ENCODE results near the gene OR10H5.
"Not testable (repeated sequence)": the region's sequence is repeated elsewhere in the genome, so short reads cannot be mapped to it uniquely, and the experiment has no call there.

OR10H5 gene

GRCh38 chr19:15787611-15788155, at the start of gene OR10H5:
TSS of gene OR10H5 (plus strand) at chr19:15787661. CDS start at chr19:15794049, 6,388 bp downstream.
- FAIRE-seq = no peak
- no peak for DNase-seq (ENCODE audit: insufficient read length, low spot score)

GRCh38 chr19:15737722-15738121, 49.7 kb upstream of the OR10H5 start, which contains the start of gene OR10H3:
TSS of gene OR10H3 (plus strand) at chr19:15737985. CDS start at chr19:15741393, 3,408 bp downstream.
- FAIRE-seq (no peak), DNase-seq (ENCODE audit: insufficient read length, low spot score) (no peak)

GRCh38 chr19:15740785-15741184, 46.7 kb upstream of the OR10H5 start:
- DNase-seq (ENCODE audit: insufficient read length, low spot score) (no peak), FAIRE-seq (no peak)

GRCh38 chr19:15748239-15748638, 39.2 kb upstream of the OR10H5 start:
- FAIRE-seq (no peak), DNase-seq (ENCODE audit: insufficient read length, low spot score) (no peak)

- DNase-seq (ENCODE audit: insufficient read length, low spot score) (no peak), FAIRE-seq (no peak)
Observed at GRCh38 chr19:15758379-15758778, 29.1 kb upstream of the OR10H5 start.

- DNase-seq (ENCODE audit: insufficient read length, low spot score) (no peak), FAIRE-seq (no peak)
Observed at GRCh38 chr19:15759962-15760565, 27.4 kb upstream of the OR10H5 start.

GRCh38 chr19:15769586-15769985, 17.9 kb upstream of the OR10H5 start:
- FAIRE-seq = no peak
- DNase-seq (ENCODE audit: insufficient read length, low spot score) = no peak

GRCh38 chr19:15774159-15774558, 13.3 kb upstream of the OR10H5 start:
- FAIRE-seq; DNase-seq (ENCODE audit: insufficient read length, low spot score): not testable (repeated sequence)

GRCh38 chr19:15775249-15775648, 12.2 kb upstream of the OR10H5 start:
- DNase-seq (ENCODE audit: insufficient read length, low spot score) = no peak
- no peak for FAIRE-seq

GRCh38 chr19:15776264-15776663, 11.2 kb upstream of the OR10H5 start:
- FAIRE-seq (no peak), DNase-seq (ENCODE audit: insufficient read length, low spot score) (no peak)

GRCh38 chr19:15776991-15777970, 10.2 kb upstream of the OR10H5 start:
- no peak for FAIRE-seq
- DNase-seq (ENCODE audit: insufficient read length, low spot score) = no peak

GRCh38 chr19:15779756-15780476, 7.5 kb upstream of the OR10H5 start:
- DNase-seq (ENCODE audit: insufficient read length, low spot score) (no peak), FAIRE-seq (no peak)

GRCh38 chr19:15780610-15781418, 6.6 kb upstream of the OR10H5 start:
- DNase-seq (ENCODE audit: insufficient read length, low spot score) = no peak
- FAIRE-seq = peak; percentile 11

- no peak for FAIRE-seq
Observed at GRCh38 chr19:15781661-15782060, 5.8 kb upstream of the OR10H5 start.

GRCh38 chr19:15782211-15782610, 5.2 kb upstream of the OR10H5 start:
- FAIRE-seq (no peak), DNase-seq (ENCODE audit: insufficient read length, low spot score) (no peak)

More at GRCh38 chr19:15781661-15782060, 5.8 kb upstream of the OR10H5 start:
- no peak for DNase-seq (ENCODE audit: insufficient read length, low spot score)

GRCh38 chr19:15782896-15783295, 4.6 kb upstream of the OR10H5 start:
- DNase-seq (ENCODE audit: insufficient read length, low spot score); FAIRE-seq: not testable (repeated sequence)

- no peak for FAIRE-seq
Observed at GRCh38 chr19:15788594-15789270, 1.3 kb downstream of the OR10H5 start.

GRCh38 chr19:15790096-15790495, 2.6 kb downstream of the OR10H5 start:
- no peak for FAIRE-seq
- no peak for DNase-seq (ENCODE audit: insufficient read length, low spot score)

More at GRCh38 chr19:15788594-15789270, 1.3 kb downstream of the OR10H5 start:
- DNase-seq (ENCODE audit: insufficient read length, low spot score) = no peak

GRCh38 chr19:15794279-15794678, 6.8 kb downstream of the OR10H5 start:
- not testable (repeated sequence) for FAIRE-seq; DNase-seq (ENCODE audit: insufficient read length, low spot score)

Measured in GM19239 (cell line).